Measurements from ENCODE around the gene SERINC2.
"Not testable (repeated sequence)": the region's sequence is repeated elsewhere in the genome, so short reads cannot be mapped to it uniquely, and the experiment has no call there.

DNA sequence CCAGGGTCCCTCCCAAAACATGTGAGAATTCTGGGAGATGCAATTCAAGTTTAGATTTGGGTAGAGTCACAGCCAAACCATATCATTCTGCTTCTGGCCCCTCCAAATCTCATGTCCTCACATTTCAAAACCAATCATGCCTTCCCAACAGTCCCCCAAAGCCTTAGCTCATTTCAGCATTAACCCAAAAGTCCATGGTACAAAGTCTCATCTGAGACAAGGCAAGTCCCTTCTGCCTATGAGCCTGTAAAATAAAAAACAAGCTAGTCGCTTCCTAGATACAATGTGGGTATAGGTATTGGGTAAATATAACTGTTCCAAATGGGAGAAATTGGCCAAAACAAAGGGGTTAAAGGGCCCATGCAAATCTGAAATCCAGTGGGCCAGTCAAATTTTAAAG is 59.7 kb downstream of the SERINC2 start:
- TF ChIP-seq, protein P1, sequence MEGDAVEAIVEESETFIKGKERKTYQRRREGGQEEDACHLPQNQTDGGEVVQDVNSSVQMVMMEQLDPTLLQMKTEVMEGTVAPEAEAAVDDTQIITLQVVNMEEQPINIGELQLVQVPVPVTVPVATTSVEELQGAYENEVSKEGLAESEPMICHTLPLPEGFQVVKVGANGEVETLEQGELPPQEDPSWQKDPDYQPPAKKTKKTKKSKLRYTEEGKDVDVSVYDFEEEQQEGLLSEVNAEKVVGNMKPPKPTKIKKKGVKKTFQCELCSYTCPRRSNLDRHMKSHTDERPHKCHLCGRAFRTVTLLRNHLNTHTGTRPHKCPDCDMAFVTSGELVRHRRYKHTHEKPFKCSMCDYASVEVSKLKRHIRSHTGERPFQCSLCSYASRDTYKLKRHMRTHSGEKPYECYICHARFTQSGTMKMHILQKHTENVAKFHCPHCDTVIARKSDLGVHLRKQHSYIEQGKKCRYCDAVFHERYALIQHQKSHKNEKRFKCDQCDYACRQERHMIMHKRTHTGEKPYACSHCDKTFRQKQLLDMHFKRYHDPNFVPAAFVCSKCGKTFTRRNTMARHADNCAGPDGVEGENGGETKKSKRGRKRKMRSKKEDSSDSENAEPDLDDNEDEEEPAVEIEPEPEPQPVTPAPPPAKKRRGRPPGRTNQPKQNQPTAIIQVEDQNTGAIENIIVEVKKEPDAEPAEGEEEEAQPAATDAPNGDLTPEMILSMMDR (IDR thresholded peaks at IDR 0.05) = not testable (repeated sequence)
- not testable (repeated sequence) for TF ChIP-seq POLR2A (IDR thresholded peaks at IDR 0.05)
